ENCODE data around the gene ICA1L.

ICA1L gene

DNA sequence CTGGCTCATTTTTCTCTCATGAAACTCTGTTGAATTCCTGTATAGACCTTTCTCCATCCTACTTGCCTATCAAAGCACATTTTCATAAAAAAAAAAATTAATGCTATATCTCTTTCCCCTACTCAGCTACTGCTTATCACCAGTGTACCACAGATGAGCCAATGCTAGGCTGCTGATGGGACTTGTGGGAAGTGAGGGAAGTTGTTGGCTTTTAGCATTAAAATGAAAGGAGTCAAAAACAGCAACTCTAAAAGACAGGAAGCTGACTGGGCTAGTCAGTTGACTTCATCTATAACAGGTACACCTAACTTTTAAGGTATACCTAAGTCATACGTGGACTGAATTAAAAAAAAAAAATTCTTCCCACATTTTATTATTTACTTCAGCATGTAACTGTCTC is 134.7 kb downstream of the ICA1L start:
- DNase-seq (ENCODE audit: low spot score) = no peak

DNA sequence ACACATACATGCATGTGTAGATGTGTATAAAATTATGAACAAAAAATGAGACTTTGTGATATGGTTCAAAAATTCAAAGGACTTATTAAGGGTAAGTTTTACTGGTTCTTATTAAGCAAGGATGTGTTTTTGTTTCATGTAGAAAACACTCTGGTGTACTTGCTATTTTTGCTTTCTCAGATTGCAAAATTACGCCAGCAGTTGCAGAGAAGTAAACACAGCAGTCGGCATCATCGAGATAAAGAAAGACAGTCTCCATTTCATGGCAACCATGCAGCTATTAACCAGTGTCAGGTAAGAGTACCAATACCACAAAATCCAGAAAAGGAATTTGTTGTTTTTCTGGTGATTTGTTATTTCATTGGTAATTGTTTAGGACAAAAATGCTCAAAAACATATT is 145.5 kb downstream of the ICA1L start:
- DNase-seq (ENCODE audit: low spot score) = no peak

DNA sequence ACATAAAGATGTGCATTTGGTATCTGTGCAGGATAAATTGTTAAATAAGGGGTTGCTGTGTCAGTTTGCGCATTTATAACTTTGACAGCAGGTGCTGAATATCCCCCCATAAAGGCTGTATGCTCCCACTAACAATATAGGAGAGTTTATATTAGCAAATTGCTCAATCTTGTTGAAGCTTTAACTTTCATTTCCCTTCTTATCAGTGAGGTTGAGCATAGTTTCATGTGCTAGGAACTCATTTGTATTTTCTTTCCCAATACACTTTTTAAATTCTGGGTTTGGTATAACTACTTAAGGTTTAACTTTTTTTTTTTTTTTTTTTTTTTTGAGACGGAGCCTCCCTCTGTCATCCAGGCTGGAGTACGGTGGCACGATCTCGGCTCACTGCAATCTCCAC is 147.8 kb downstream of the ICA1L start:
- DNase-seq (ENCODE audit: low spot score) = no peak

All from LoVo (cell line).